Measurements from ENCODE around the gene POMGNT2.
"Not testable (repeated sequence)": the region's sequence is repeated elsewhere in the genome, so short reads cannot be mapped to it uniquely, and the experiment has no call there.

Gene POMGNT2

DNA sequence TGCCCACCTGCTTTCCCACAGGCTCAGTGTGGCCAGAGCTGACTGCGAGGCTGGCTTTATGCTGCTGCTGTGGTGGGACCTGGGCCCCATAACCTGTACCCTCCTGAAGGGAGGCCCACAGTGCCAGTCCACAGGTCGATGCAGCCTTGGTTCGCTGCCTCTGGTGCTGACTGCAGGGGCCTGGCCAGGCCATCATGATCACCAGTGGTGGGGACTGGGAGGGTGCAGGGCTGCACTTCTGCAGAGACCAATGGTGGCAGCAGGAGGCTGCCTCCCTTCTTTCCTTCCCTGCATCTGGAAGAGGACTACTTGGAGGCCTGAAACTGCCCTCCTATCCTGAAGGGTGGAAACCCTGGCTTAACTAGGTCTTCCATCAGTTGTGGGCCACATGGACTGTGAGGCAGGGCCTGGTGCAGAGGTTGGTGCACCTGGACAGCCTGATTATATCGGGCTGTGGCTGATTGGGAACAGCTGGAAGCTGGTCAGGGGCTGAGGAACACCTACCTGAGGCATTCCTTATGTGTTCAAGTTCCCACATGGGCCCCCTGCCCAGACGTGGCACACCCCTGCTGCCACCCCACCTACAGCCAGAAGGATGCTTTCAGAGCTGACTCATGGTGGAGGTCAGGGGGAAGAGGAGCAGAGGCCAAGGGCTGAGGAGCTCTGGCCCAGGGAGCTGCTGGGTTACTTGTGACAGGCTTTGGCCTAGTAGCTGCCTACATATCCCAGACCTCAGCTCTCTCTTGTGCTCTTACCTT is 29.8 kb downstream of the POMGNT2 start:
- DNase-seq = no peak

DNA sequence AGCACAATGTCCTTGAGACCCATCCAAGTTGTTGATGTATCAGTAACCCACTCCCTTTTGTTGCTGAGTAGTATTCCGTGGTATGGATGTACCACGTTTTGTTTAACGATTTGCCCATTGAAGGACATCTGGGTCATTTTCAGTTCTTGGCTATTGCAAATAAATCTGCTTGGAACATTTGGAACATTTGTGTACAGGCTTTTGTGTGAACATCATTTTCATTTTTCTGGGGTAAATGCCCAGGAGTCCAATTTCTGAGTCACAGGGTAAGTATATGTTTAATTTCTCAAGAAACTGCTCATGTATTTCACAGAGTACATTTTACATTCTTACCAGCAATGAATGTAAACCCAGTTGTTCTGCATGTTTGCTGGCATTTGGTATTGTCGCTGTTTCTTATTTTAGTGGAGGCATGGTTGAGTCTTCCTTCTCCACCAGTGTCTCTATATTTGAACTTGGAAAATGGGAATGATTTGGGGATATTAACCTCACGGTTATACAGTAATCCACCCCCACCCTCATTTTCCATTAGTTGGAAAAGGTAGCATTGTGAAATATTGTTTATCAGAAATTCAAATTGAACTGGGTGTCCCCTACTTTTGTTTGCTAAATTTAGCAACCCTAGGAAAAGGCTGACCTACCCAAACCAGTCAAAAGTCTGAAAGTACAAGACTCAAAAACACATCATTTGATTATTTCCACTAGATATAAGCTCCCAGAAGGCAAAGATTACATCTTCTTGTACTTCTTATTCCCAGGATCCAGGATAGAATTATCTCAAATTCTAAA is 30.8 kb downstream of the POMGNT2 start:
- no peak for DNase-seq

DNA sequence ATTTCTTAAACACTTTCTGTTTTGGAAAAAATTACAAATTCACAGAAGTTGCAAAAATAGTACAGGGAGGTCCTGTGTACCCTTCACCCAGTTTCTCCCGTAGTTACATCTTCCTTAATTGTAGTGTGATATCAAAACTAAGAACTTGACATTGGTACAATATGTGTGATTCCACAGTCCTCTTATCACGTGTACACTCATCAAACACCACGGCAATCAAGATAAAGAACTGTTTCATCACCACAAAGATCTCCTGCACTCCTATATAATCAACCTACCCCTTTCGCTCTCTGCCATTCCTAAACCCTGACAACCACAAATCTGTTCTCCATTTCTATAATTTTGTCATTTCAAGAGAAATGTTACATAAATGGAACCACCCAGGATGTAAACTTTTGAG is 31.4 kb downstream of the POMGNT2 start:
- DNase-seq = no peak

DNA sequence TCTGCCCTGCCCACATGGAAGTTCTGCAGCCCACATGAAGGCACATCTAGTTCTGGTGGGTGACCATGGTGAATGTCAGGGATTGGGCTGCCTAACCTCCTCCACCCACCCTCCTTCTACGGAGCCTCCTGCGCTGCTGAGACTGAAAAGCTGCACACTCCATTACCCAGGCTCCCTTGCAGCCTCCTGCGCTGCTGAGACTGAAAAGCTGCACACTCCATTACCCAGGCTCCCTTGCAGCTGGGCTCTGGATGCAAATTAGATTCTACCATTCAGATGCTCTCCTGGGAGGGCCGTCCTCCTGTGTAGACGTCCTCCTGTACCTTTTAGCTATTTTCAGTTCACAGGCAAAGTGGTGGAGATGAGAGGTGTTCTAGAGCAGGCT is 32.1 kb downstream of the POMGNT2 start:
- no peak for DNase-seq

DNA sequence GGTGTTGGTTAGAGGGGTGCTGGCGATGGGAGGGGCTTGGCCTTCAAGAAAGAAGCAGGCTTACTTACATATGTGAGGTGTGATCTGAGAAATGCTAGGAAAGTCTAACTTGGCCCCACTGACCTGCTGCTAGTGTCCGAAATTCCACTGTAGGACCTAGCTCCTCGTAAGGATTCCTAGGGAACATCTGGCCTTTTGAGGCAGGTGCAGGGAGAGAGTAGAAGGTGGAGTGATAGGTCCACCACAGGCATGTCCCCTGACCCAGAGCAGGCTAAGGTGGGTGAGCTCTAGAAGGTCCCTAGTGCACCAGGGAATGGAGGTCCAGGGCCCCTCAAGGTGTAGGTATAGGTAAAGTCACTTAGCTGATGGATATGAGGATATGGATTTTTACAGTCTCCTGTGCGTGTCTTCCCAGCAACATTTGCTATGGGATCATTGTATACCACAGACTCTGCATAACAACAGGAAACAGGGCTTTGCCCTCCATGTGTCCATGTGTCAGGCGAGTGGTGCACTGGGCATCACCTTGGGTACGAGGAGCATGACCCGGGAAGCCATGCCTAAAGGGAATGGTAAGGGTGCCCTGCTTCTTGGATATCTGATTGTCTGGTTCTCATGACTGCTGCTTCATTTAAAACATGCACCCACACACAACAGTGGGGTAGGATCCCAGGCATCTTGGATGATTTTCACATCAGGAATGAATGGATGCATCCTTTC is 32.6 kb downstream of the POMGNT2 start:
- no peak for DNase-seq

DNA sequence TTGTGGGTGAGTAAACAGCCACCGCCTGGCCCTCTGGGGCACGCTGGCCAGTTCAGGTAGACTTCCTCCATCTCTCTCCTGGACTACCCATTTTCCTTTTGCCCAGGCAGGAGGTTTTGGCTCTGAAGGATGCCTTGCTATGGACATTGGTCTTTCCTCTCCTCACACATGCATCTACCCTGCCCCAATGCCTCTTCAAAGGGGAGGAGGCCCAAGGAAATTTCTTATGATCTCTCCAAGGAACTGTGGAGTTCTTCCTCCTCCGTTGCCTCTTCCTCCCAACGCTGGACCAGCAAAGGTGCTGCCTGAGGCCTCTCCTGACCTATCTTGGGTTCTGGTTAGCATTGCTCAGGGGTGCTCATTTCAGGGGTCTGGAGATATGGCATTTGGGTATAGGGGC is 33.5 kb downstream of the POMGNT2 start:
- no peak for DNase-seq

DNA sequence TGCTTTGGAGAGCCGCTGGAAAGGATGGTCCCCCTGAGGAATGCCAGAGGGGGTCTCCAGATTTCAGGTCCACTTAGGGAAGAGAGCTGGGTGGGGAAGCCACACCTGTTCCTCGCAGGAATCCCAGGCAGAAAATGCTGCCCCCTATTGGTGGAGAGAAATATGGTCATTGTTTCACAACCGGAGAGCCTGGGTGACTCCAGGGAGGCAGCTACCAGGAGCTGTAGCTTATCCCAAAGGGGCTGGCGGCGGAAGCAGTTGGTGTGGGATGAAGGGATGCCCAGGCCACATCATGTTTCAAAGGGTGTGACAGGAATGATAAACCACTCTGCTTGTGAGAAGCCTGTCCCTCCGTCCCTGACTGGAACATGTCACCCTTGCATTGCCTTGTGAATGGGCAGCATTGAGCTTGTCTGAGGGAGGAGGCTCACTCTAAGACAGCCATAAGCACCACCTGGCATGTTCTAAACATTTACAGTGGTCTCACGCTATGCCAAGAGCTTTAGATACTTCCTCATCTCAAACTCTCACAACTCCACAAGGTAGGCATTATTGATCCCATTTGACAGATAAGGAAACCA is 34.5 kb downstream of the POMGNT2 start:
- DNase-seq = peak; percentile 14 to 30

DNA sequence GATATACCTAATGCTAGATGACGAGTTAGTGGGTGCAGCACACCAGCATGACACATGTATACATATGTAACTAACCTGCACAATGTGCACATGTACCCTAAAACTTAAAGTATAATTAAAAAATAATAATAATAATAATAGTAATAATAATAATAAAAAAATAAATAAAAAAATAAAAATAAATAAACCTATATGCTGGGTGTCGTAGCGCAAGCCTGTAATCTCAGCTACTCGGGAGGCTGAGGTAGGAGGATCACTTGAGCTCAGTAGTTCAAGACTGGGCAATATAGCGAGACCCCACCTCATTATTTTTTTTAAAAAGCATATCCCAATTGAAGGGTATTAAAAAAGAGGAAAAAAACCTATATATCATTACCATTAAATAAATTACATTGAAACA is 35.2 kb downstream of the POMGNT2 start:
- DNase-seq = not testable (repeated sequence)

DNA sequence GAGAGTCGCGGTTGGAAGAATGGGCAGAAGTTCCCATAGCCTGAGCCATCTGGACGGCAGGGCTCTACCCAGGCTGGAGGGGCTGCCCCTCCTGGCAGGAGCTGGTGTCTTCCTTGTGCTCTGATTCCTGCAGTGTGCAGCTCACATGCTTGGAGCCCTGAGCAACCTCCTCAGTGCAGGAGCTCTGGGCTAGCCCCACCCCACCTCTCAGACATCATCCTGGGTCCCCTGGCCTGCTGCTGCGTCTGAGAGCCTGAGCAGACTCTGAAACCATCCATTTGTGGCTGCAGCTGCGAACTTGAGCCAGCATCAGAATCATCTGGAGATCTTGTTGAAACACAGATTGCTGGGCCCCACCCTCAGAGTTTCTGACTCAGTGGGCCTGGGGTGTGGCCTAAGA is 42.8 kb downstream of the POMGNT2 start:
- DNase-seq = no peak

DNA sequence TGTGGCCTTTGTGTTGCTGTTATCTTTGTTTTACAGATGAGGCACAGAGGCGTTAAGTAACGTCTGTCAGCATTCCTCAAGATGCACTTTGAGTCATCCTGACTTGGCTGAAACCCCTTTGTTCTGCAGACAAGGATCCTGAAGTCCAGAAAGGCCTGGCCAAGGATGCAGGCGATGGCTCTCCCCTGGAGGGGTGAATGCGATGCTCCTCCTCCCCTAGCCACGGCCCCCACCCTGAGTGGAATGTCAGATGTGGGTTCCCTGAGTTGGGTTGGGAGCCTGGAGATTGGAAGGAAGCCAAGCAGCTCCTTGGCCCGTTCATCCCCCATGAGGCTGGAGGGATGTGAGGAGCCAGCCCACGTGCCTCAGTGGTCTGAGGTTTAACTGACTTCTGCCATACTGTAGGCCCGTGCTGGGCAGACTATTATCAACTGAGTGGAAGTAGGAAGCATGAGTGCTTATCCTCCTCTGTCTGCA is 43.3 kb downstream of the POMGNT2 start:
- DNase-seq = no peak

DNA sequence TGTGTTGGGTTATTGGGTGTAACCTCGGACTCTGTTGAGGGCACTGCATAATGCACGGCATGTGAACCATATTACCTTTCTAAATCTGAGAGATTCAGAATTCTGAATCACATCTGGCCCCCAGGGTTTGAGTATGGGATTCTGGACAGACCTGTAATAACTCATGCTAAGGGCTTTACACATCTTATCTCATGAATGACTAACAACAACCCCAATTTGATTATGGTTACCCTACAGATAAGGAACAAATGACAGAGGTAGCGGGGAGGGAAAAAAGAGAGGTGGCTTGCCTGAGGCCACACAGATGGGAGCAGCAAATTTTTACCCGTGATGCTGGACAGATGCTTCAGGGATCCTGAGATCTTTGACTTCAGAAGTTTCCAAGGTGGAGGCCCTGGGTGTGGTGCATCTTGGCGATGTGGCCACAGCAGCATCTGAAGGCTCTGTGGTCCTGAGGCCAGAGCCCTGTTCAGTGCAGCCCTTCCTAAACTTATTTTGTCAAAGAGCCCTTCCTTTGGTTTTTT is 43.8 kb downstream of the POMGNT2 start:
- DNase-seq = no peak

DNA sequence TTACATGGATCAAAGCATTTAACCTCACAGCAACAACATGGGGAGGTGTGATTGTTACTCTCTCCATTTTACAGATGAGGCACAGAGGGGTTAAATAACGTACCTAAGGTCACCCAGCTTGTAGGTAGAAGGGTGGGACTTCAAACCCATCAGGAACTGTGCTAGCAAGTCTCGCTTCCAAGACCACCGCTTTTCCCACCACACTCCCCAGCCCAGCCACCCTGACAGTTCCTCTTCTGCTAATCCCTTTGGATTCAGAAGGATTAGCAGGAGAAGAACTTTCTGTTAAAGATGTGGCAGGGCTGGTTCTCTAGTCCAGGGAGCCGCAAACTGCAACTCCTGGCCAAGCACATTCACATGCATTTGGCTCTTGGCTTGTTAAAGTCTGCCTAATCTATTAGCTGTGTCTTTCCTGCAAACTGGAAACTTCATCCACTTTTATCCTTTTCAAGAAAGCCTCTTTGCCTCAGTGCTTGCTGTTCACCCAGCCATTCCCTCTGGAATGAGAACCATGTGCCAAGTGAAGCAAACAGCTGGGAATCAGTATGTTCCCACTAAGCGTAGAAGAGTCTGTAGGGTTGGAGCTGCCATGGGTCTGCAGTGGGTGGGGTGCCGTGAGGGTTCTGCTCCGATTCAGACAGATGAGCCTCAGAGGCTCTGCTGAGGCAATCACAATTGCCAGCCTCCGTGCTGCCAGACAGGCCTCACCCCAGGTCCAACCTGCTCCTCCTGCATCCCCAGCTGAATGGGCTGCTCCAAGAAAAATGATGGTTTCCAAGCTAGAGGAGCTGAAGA is 44.6 kb downstream of the POMGNT2 start:
- DNase-seq = no peak

DNA sequence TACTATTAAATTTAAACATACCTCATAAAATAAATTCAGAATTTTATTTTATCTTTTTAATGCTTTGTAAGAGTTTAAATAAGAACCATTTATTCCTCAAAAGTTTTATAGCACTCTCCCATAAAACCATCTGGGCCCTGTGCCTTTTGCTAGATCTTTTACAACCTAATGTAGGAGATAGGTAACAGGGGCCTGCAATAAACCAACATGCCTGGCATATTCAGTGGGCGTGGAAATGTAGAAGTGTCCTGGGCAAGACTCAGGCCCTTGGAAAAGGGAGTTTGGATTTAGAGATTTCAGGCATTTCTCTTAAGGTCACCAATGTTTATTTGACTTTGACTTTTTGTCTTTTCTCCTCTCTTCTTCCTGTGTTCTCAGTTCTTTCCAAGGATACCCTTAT is 46.4 kb downstream of the POMGNT2 start:
- DNase-seq = no peak

DNA sequence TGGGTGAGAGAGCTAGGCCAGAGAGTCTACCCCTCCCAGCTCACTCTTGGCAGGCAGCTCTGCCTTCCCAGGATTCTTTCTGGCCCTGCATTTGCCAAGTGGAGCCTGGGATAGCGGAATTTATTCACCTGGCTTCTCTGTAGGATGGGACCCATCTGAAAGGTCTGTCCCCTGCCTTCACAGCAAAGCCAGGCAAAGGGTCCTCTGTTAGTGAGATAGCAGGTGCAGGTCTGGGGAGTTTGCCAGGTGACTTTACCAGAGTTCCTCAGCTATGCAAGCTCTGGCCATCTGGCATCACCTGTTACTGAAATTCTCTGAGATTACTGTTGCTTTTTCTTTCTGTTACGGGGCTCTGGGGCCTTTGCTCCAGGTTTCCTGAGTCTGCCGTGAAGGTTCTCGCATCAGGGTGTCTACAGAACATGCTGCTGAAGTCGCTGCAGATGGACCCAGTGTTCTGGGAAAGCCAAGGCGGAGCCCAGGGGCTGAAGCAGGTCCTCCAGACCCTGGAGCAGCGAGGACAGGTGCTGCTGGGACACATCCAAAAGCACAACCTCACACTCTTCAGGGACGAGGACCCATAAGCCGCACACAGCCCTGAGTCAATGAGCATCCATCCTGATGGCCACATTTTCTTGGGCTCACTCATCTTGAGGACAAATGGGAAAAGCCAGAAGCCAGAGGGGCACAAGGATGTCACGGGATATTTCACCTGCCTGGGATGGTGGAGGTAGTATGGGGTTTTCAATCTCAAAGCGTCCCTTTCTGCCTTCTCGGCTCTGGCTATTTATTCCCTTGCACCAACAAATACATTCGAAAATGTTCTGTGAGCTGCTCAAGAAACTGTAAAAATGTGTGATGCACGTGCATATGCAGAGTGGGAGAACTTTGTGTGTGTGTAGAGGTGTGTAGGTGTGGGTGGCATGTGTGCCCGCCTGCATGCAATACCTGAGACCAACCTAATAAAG is 49.8 kb downstream of the POMGNT2 start:
- no peak for DNase-seq

DNA sequence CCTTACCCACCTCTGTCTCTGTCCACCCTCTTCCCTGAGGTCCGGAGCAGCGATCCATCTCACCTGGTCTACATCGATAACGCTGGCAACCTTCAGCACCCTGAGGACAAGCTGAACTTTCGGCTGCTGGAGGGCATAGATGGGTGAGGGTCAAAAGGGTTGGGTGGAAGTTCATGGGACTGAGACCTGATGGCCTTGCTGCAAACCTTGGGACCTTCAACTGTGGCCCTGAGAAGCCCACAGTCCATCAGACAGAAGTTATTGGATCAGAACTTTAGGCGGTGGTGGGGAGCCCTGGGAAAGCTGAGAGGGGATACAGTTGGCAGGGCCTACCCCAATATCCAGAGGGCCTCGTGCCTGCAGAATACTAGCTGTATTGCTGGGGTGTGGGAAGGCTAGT is 50.5 kb downstream of the POMGNT2 start:
- no peak for DNase-seq

DNA sequence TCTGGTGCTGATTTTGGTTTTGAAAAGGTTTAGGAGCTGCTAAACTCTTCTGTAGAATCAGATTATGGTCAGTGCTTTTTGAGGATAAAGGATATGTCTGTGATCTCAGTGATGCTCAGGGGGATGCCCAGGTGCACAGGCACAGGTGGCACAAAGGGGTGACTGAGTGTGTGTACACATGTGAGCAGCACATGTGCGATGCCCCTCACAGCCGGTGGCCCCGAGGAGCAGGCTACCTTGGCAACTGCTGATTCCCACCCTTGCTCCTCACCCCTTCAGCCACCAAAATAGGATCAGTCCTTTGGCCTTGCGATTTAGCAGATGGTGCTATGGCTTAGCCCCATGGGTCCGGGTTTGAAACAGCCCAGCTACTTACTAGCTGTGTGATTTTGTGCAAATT is 51.1 kb downstream of the POMGNT2 start:
- no peak for DNase-seq

DNA sequence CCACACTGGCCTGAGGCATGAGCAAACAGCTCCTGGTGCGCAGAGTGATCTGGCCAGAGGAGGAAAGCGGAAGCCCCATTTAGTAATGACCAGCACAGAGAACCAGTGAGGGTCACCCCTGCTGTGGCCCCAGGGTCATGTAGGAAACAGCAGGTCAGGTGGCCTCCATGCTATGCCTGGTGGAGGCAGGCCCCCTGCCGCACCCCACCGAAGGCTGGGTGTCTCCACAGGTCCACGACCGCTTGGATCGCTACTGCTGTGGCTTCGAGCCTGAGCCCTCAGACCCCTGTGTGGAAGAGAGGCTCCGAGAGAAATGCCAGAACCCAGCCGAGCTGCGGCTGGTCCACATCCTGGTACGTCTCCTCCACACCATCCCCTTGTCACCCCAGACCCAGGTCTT is 52.6 kb downstream of the POMGNT2 start:
- DNase-seq = no peak

DNA sequence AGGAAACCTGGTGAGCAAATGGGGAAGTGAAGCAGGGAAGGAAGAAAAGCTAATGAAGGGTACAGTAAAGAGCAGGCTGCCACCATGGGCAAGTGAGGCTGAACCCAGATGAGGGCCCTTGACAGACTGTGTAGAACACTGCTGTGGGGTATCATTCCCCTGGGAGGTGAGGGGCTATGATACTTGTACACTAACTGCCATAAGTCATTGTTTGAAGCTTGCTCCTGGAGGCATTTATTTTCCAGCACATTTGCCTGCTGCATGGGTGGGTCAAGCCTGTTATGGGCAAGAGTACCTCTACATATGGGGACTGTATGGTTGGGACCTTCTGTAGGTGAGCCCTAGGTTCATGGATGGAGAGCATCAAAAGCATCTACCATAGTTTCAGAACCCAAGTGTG is 57.4 kb downstream of the POMGNT2 start:
- no peak for DNase-seq

DNA sequence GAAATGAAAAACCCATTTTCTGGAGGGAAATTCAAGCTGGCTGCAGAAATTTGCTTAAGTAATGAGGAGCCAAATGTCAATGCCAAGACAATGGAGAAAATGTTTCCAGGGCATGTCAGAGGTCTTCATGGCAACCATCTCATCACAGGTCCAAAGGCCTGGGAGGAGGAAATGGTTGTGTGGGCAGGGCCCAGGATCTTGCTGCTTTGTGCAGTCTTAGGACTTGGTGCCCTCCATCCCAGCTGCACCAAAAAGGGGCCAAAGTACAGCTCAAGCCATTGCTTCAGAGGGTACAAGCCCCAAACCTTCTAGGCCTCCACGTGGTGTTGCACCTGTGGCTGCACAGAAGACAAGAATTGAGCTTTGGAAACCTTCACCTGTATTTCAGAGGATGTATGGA is 59.3 kb downstream of the POMGNT2 start:
- no peak for DNase-seq

DNA sequence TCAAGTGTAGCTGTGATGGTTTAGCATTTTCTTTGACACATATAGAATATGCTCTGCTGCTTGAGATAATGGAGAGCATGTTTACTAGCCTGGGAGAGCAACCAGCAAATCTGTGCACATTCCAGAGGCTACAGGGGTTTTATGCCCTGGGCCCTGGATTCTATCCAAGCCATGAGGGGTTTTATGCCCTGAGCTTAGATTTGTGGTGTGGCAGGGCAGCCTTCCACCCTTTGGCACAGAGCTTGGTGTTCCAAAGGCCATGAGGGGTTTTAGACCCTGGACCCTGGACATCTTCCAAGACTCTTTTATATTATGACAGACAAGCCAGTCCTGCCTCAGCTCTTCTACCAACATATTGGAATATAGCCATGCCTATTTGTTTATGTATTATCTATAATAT is 60.8 kb downstream of the POMGNT2 start:
- not testable (repeated sequence) for DNase-seq

DNA sequence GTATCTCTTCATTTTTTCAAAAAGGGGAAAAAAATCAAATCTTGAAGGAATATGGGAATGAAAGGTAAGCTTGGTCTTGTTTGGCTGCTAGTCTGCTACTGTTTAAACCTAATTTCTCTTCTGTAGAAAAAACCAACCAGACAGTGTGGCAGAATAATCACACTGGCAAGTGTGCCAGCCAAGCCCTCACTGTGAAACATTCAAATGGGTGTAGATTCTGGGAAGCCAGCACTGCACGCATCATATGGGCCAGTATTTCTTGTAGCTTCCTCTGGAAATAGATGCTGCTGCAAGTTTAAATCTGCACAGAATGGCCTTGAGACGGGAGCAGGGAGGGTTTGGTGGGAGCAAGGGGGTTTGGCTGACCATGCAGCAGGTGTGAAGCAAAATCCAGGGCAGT is 62.1 kb downstream of the POMGNT2 start:
- DNase-seq = no peak
